Measurements from ENCODE around the gene OTOGL.

The OTOGL gene

DNA sequence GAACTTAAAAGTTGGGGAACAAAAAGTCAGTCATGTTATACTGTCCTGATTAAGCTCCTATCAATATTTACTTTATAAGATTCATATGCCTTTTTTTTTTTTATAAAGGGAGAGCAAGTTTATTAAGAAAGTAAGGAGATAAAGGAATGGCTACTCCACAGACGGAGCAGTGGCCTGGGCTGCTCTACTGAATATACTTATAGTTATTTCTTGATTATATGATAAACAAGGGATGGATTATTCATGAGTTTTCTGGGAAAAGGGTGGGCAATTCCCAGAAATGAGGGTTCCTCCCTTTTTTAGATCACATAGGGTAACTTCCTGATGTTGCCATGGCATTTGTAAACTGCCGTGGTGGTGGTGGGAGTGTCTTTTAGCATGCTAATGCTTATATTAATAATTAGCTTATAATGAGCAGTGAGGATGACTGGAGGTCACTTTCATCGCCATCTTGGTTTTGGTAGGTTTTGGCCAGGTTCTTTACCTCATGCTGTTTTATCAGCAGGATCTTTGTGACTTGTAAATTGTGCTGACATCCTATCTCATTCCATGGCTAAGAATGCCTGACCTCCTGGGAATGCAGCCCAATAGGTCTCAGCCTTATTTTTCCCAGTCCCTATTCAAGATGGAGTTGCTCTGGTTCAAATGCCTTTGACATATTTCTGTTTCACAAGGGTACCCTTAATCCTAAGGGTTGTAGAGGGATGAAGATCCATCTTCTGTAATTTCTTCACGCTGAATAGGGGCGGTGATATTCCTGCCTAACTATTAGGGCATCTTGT lies 73.9 kb downstream of the OTOGL start:
- WGBS (ENCODE audit: extremely low coverage, insufficient coverage, insufficient read length): no CpG with 5 or more reads among the region's 5 CpGs
- H3K9ac ChIP-seq (ENCODE audit: low read length): no peak overlapping the region
- no peak overlapping the region for H3K4ac ChIP-seq (ENCODE audit: low read depth, low read length)
- no peak overlapping the region for H2AFZ ChIP-seq (ENCODE audit: insufficient read depth, low read length, poor library complexity)
- H3K14ac ChIP-seq (ENCODE audit: low read length): no peak overlapping the region
- no peaks in the 10 kb centered on the region for H3K79me1 ChIP-seq (ENCODE audit: low read length)
- H3K36me3 ChIP-seq (ENCODE audit: control insufficient read depth in 1 of 2, insufficient read depth in 2 of 2, low read length in 2 of 2): no peaks in the 10 kb centered on the region
- DNase-seq: peak in 1 of 2 donors; percentile 17
- H2BK12ac ChIP-seq (ENCODE audit: low read length): no peak overlapping the region
- no peak overlapping the region for H4K8ac ChIP-seq (ENCODE audit: low read depth, low read length)
- no peak overlapping the region for H3K4me2 ChIP-seq (ENCODE audit: low read length)
- H3K18ac ChIP-seq (ENCODE audit: low read length): no peak overlapping the region
- H3K4me1 ChIP-seq (ENCODE audit: control insufficient read depth in 1 of 2, insufficient read depth in 2 of 2, low read length in 2 of 2): no peaks in the 10 kb centered on the region
- no peaks in the 10 kb centered on the region for H3K27me3 ChIP-seq (ENCODE audit: insufficient read depth, low read length)
- no peak overlapping the region for H2BK120ac ChIP-seq (ENCODE audit: insufficient read depth, low read length, poor library complexity)
- no peak overlapping the region for H4K12ac ChIP-seq (ENCODE audit: low read depth, low read length)
- no peak overlapping the region for H3K23ac ChIP-seq (ENCODE audit: low read length)
- no peak overlapping the region for H3K27ac ChIP-seq (ENCODE audit: low read depth, low read length)
- H2BK5ac ChIP-seq (ENCODE audit: low read depth, low read length, poor library complexity): no peak overlapping the region
- H3K79me2 ChIP-seq (ENCODE audit: control insufficient read depth, insufficient read depth, low read length, poor library complexity): no peaks in the 10 kb centered on the region
- no peak overlapping the region for H3K4me3 ChIP-seq (ENCODE audit: low read depth, low read length)
- no peaks in the 10 kb centered on the region for H3K9me3 ChIP-seq (ENCODE audit: insufficient read depth, low read depth, low read length)
- no peak overlapping the region for H2AK5ac ChIP-seq (ENCODE audit: low read length)
- no peak overlapping the region for H4K91ac ChIP-seq (ENCODE audit: low read depth, low read length)

GRCh38 chr12:80175307-80175930 lies 76.1 kb downstream of the OTOGL start:
- no peak overlapping the region for H3K4ac ChIP-seq (ENCODE audit: low read depth, low read length)
- H2BK5ac ChIP-seq (ENCODE audit: low read depth, low read length, poor library complexity): no peak overlapping the region
- H3K36me3 ChIP-seq (ENCODE audit: control insufficient read depth in 1 of 2, insufficient read depth in 2 of 2, low read length in 2 of 2): no peaks in the 10 kb centered on the region
- H3K4me2 ChIP-seq (ENCODE audit: low read length): no peak overlapping the region
- DNase-seq: no peak
- H4K12ac ChIP-seq (ENCODE audit: low read depth, low read length): no peak overlapping the region
- no peak overlapping the region for H4K91ac ChIP-seq (ENCODE audit: low read depth, low read length)
- H3K79me2 ChIP-seq (ENCODE audit: control insufficient read depth, insufficient read depth, low read length, poor library complexity): no peaks in the 10 kb centered on the region
- H2BK12ac ChIP-seq (ENCODE audit: low read length): no peak overlapping the region
- no peak overlapping the region for H4K8ac ChIP-seq (ENCODE audit: low read depth, low read length)
- no peaks in the 10 kb centered on the region for H3K27me3 ChIP-seq (ENCODE audit: insufficient read depth, low read length)
- no peak overlapping the region for H3K27ac ChIP-seq (ENCODE audit: low read depth, low read length)
- H3K79me1 ChIP-seq (ENCODE audit: low read length): no peaks in the 10 kb centered on the region
- H3K23ac ChIP-seq (ENCODE audit: low read length): no peak overlapping the region
- H3K9me3 ChIP-seq (ENCODE audit: insufficient read depth, low read depth, low read length): no peaks in the 10 kb centered on the region
- H3K14ac ChIP-seq (ENCODE audit: low read length): no peak overlapping the region
- H3K4me3 ChIP-seq (ENCODE audit: low read depth, low read length): no peak overlapping the region
- no peak overlapping the region for H2BK120ac ChIP-seq (ENCODE audit: insufficient read depth, low read length, poor library complexity)
- no peak overlapping the region for H3K9ac ChIP-seq (ENCODE audit: low read length)
- H3K18ac ChIP-seq (ENCODE audit: low read length): no peak overlapping the region
- H2AK5ac ChIP-seq (ENCODE audit: low read length): no peak overlapping the region
- no peaks in the 10 kb centered on the region for H3K4me1 ChIP-seq (ENCODE audit: control insufficient read depth in 1 of 2, insufficient read depth in 2 of 2, low read length in 2 of 2)
- H2AFZ ChIP-seq (ENCODE audit: insufficient read depth, low read length, poor library complexity): no peak overlapping the region
- no CpG with 5 or more reads among the region's 2 CpGs for WGBS (ENCODE audit: extremely low coverage, insufficient coverage, insufficient read length)

DNA sequence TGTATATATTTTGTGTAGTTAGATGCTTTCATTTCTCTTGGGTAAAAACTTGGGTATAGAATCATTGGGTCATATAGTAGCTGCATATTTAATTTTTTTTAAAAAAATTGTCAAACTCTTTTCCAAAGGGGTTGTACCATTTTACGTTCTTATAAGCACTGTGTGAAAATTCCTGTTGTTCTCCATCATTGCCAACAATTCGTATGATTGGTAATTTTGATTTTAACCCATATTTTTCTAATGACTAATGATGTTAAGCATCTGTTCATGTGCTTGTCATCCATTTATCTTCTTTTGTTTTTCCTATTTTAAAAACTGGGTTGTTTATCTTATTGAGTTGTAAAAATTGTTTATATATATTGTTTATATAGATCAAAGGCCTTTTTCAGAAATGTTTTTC lies 77.4 kb downstream of the OTOGL start:
- no peak overlapping the region for H2AFZ ChIP-seq (ENCODE audit: insufficient read depth, low read length, poor library complexity)
- H4K12ac ChIP-seq (ENCODE audit: low read depth, low read length): no peak overlapping the region
- no peak overlapping the region for H3K27ac ChIP-seq (ENCODE audit: low read depth, low read length)
- no peak overlapping the region for H4K91ac ChIP-seq (ENCODE audit: low read depth, low read length)
- no peak overlapping the region for H3K4ac ChIP-seq (ENCODE audit: low read depth, low read length)
- WGBS (ENCODE audit: extremely low coverage, insufficient coverage, insufficient read length): no CpG with 5 or more reads among the region's 2 CpGs
- H3K79me2 ChIP-seq (ENCODE audit: control insufficient read depth, insufficient read depth, low read length, poor library complexity): no peaks in the 10 kb centered on the region
- H3K4me2 ChIP-seq (ENCODE audit: low read length): no peak overlapping the region
- H3K79me1 ChIP-seq (ENCODE audit: low read length): no peaks in the 10 kb centered on the region
- no peak overlapping the region for H4K8ac ChIP-seq (ENCODE audit: low read depth, low read length)
- H2BK120ac ChIP-seq (ENCODE audit: insufficient read depth, low read length, poor library complexity): no peak overlapping the region
- no peak overlapping the region for H3K4me3 ChIP-seq (ENCODE audit: low read depth, low read length)
- no peak overlapping the region for H2BK12ac ChIP-seq (ENCODE audit: low read length)
- H3K18ac ChIP-seq (ENCODE audit: low read length): no peak overlapping the region
- H3K27me3 ChIP-seq (ENCODE audit: insufficient read depth, low read length): no peaks in the 10 kb centered on the region
- no peak overlapping the region for H3K9ac ChIP-seq (ENCODE audit: low read length)
- no peaks in the 10 kb centered on the region for H3K36me3 ChIP-seq (ENCODE audit: control insufficient read depth in 1 of 2, insufficient read depth in 2 of 2, low read length in 2 of 2)
- no peaks in the 10 kb centered on the region for H3K4me1 ChIP-seq (ENCODE audit: control insufficient read depth in 1 of 2, insufficient read depth in 2 of 2, low read length in 2 of 2)
- no peak for DNase-seq
- H3K9me3 ChIP-seq (ENCODE audit: insufficient read depth, low read depth, low read length): no peaks in the 10 kb centered on the region
- H3K14ac ChIP-seq (ENCODE audit: low read length): no peak overlapping the region
- H2BK5ac ChIP-seq (ENCODE audit: low read depth, low read length, poor library complexity): no peak overlapping the region
- H3K23ac ChIP-seq (ENCODE audit: low read length): no peak overlapping the region
- H2AK5ac ChIP-seq (ENCODE audit: low read length): no peak overlapping the region

DNA sequence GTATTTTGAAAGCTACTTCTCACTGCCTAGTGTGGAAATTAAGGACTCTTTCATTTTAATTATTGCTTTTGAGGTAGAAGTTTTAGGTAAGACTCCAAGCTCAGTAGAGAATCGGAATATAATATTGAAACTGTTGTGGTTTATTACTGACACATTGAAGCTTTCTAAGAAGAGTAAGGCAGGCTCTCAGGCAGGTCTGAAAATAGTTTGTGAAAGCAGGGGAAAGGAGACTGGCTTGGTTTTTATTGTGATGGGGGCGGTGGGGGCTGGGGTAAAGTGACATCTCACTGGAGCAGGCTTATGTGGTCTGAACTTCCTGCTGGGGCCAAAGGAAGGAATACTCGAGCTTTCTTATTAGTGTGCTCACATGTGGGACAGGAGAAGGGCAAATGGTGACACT lies 79.5 kb downstream of the OTOGL start:
- H3K14ac ChIP-seq (ENCODE audit: low read length): no peak overlapping the region
- H3K4me1 ChIP-seq (ENCODE audit: control insufficient read depth in 1 of 2, insufficient read depth in 2 of 2, low read length in 2 of 2): no peaks in the 10 kb centered on the region
- no peak overlapping the region for H2AK5ac ChIP-seq (ENCODE audit: low read length)
- H3K27me3 ChIP-seq (ENCODE audit: insufficient read depth, low read length): no peaks in the 10 kb centered on the region
- H3K79me2 ChIP-seq (ENCODE audit: control insufficient read depth, insufficient read depth, low read length, poor library complexity): no peaks in the 10 kb centered on the region
- H3K36me3 ChIP-seq (ENCODE audit: control insufficient read depth in 1 of 2, insufficient read depth in 2 of 2, low read length in 2 of 2): no peaks in the 10 kb centered on the region
- no peak overlapping the region for H2BK5ac ChIP-seq (ENCODE audit: low read depth, low read length, poor library complexity)
- no peak for DNase-seq
- no peak overlapping the region for H3K4me2 ChIP-seq (ENCODE audit: low read length)
- no peak overlapping the region for H2BK120ac ChIP-seq (ENCODE audit: insufficient read depth, low read length, poor library complexity)
- no peaks in the 10 kb centered on the region for H3K9me3 ChIP-seq (ENCODE audit: insufficient read depth, low read depth, low read length)
- no peak overlapping the region for H2AFZ ChIP-seq (ENCODE audit: insufficient read depth, low read length, poor library complexity)
- no peak overlapping the region for H4K12ac ChIP-seq (ENCODE audit: low read depth, low read length)
- no peak overlapping the region for H3K4me3 ChIP-seq (ENCODE audit: low read depth, low read length)
- no peak overlapping the region for H2BK12ac ChIP-seq (ENCODE audit: low read length)
- no peak overlapping the region for H3K18ac ChIP-seq (ENCODE audit: low read length)
- H3K4ac ChIP-seq (ENCODE audit: low read depth, low read length): no peak overlapping the region
- no peak overlapping the region for H3K27ac ChIP-seq (ENCODE audit: low read depth, low read length)
- no peaks in the 10 kb centered on the region for H3K79me1 ChIP-seq (ENCODE audit: low read length)
- no peak overlapping the region for H4K91ac ChIP-seq (ENCODE audit: low read depth, low read length)
- WGBS (ENCODE audit: extremely low coverage, insufficient coverage, insufficient read length): no CpG with 5 or more reads among the region's 3 CpGs
- H4K8ac ChIP-seq (ENCODE audit: low read depth, low read length): no peak overlapping the region
- no peak overlapping the region for H3K9ac ChIP-seq (ENCODE audit: low read length)
- no peak overlapping the region for H3K23ac ChIP-seq (ENCODE audit: low read length)

Data from trophoblast cell (in vitro differentiated cells and primary cell).